ENCODE measurements around the gene KRT86. TPM values are rescaled to one million over a fixed set of nuclear protein-coding genes. Genes with fewer than 3 reads are reported as not detected.

The KRT86 gene
- total and polyA plus RNA-seq, 2 of the 8 experiments (the other 6 are each of a cell fraction or from before 2014, with no cell fraction given) = 0.12 TPM; not detected in 1

- Histone ChIP-seq H2AK5ac (ENCODE audit: low read depth, low read length) (no peak overlapping the region), H2BK5ac (ENCODE audit: low read depth, low read length) (peak overlapping the region; percentile 44; the same call in 1 of the 2 replicates), H3K9me3 (ENCODE audit: insufficient read depth in 2 of 2, low read depth in 1 of 2, low read length in 1 of 2) (no peaks in the 10 kb centered on the region), H3K27me3 (replicated peaks in 1 of 4; ENCODE audit: control insufficient read depth in 3 of 4, extremely low read depth in 1 of 4, insufficient read depth in 3 of 4, low read length in 3 of 4) (peaks cover 0 to 6% (median 3%) of the 10 kb centered on the region in 4 experiments; a peak in 4 of 7 replicates), H3K18ac (ENCODE audit: extremely low read depth, low read length) (no peak overlapping the region; the same call in 1 of the 2 replicates), H2AFZ (ENCODE audit: low read length) (no peak overlapping the region), H3K9ac (replicated peaks in 1 of 4; ENCODE audit: extremely low read depth in 1 of 4, low read depth in 3 of 4, low read length in 3 of 4) (no peak overlapping the region), H3K4me3 (ENCODE audit: extremely low read depth in 1 of 4, insufficient read depth in 2 of 4, low read depth in 3 of 4, low read length in 4 of 4) (no peak overlapping the region), H4K20me1 (replicated peaks in 1 of 2; ENCODE audit: control insufficient read depth in 1 of 2, insufficient read depth in 2 of 2, low read length in 2 of 2) (no peaks in the 10 kb centered on the region), H3K79me2 (ENCODE audit: control insufficient read depth in 1 of 2, insufficient read depth in 2 of 2, low read length in 2 of 2) (no peaks in the 10 kb centered on the region), H4K91ac (replicated peaks; ENCODE audit: insufficient read length, low read length) (no peak overlapping the region), H3K4me2 (ENCODE audit: insufficient read depth in 1 of 2, low read depth in 2 of 2, low read length in 2 of 2) (no peak overlapping the region), H3K27ac (ENCODE audit: low read depth, low read length) (no peak overlapping the region), H3K23me2 (ENCODE audit: low read depth, low read length) (no peaks in the 10 kb centered on the region; the same call in 1 of the 2 replicates), H4K8ac (ENCODE audit: extremely low read depth, insufficient read depth, low read length) (no peak overlapping the region), H3K56ac (replicated peaks; ENCODE audit: insufficient read length, low read depth, low read length) (no peak overlapping the region), H2BK20ac (ENCODE audit: low read length) (no peak overlapping the region), H2BK15ac (ENCODE audit: low read length) (peak overlapping the region; percentile 16; the same call in 1 of the 2 replicates), H3K23ac (ENCODE audit: insufficient read length) (no peak overlapping the region), H3K79me1 (ENCODE audit: low read depth, low read length) (no peaks in the 10 kb centered on the region), H3K4ac (replicated peaks; ENCODE audit: insufficient read length, low read depth, low read length) (no peak overlapping the region), H2BK120ac (replicated peaks; ENCODE audit: low read depth, low read length) (no peak overlapping the region), H3K14ac (ENCODE audit: insufficient read length) (no peak overlapping the region), H3K4me1 (replicated peaks in 1 of 4; ENCODE audit: control insufficient read depth in 3 of 4, insufficient read depth in 4 of 4, low read length in 3 of 4) (peaks cover 0 to 9% (median 5%) of the 10 kb centered on the region in 4 experiments; a peak in 3 of 7 replicates), H4K5ac (ENCODE audit: insufficient read length, low read depth, low read length) (no peak overlapping the region), H3K36me3 (ENCODE audit: control insufficient read depth in 2 of 4, insufficient read depth in 4 of 4, low read length in 3 of 4) (no peaks in the 10 kb centered on the region), H2BK12ac (ENCODE audit: low read depth, low read length) (no peak overlapping the region)
- no peak for FAIRE-seq
- no peak for DNase-seq (ENCODE audit: low read depth in 1 of 2, low spot score in 2 of 2)
- ChIA-PET CTCF (ENCODE audit: partially characterized antibody) (interaction anchor here (0.8 to 17.6 kb wide), 19 partner anchors 8 to 223 kb away, joined by 3 to 151 read pairs (median 5); no protein-coding TSS in a partner anchor), POLR2A (ENCODE audit: partially characterized antibody) (interaction anchor here (1.0 kb wide), 1 partner anchor 11 kb away, joined by 4 read pairs; the partner anchor contains the start of gene KRT7)
- WGBS, 2 experiments (ENCODE audit: extremely low coverage in 1 of 2, insufficient coverage in 1 of 2, insufficient read length in 1 of 2, insufficient replicate concordance in 2 of 2, low coverage in 1 of 2, low lambda C conversion rate in 2 of 2, missing lambda C conversion rate in 1 of 2) = 89% methylated on average over 12 of the region's 12 CpGs; no CpG with 5 or more reads in 1 of the 2 experiments
- TF ChIP-seq SP1 (IDR thresholded peaks at IDR 0.05; ENCODE audit: low read depth, low read length) (no peak), BRCA1 (IDR thresholded peaks at IDR 0.05; ENCODE audit: low read depth, low read length) (no peak), POLR2A (IDR thresholded peaks at IDR 0.05; ENCODE audit: control extremely low read depth in 1 of 2, low read depth in 2 of 2, low read length in 2 of 2) (no peak)
These were observed 30.4 kb upstream of the KRT86 start for GRCh38 chr12:52243856-52244614.
